GM21367 (cell line): ENCODE measurements around the gene PLXNA2.

Source experiments
- ATAC-seq: cut with Tn5 transposase; IDR thresholded peaks from one replicate; pipeline ENCODE4 v1.9.1; 2021; ENCODE audit not compliant: unreplicated experiment

The PLXNA2 gene

GRCh38 chr1:207984831-207985572, 259.2 kb downstream of the PLXNA2 start:
- no peak for ATAC-seq

GRCh38 chr1:207983044-207983635, 261.0 kb downstream of the PLXNA2 start:
- no peak for ATAC-seq

- no peak for ATAC-seq
Measured at GRCh38 chr1:207981976-207982375, 262.2 kb downstream of the PLXNA2 start.

DNA sequence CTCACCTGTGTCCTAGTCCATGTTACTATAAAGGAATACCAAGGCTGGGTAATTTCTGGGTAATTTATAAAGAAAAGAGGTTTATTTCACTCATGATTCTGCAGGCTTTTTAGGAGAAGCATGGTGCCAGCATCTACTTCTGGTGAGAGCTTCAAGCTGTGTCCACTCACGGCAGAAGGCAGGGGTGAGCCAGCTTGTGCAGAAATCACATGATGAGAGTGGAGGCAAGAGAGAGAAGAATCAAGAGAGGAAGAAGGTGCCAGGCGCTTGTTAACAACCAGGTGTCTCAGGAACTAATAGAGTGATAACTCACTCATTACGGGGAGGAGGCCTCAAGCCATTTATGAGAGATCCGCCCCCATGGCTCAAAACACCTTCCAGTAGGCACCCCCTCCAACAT, 265.7 kb downstream of the PLXNA2 start:
- ATAC-seq: no peak

DNA sequence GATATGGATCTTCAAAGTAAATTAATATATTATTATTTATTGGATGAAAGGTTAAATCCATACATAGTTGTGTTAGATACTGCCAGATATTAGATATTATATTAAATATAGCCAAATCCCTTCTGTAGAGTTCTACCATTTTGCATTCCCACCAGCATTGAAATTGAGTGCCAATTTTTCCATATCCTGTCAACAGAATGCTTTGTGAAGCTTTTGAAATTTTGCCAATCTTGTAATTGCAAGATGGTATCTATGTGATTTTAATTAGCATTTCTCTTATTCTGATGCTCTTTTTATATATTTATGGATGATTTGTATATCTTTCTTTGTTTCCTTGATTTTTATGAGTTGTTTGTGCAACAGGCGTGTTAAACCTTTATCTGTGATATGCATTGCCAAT, 266.3 kb downstream of the PLXNA2 start:
- no peak for ATAC-seq

DNA sequence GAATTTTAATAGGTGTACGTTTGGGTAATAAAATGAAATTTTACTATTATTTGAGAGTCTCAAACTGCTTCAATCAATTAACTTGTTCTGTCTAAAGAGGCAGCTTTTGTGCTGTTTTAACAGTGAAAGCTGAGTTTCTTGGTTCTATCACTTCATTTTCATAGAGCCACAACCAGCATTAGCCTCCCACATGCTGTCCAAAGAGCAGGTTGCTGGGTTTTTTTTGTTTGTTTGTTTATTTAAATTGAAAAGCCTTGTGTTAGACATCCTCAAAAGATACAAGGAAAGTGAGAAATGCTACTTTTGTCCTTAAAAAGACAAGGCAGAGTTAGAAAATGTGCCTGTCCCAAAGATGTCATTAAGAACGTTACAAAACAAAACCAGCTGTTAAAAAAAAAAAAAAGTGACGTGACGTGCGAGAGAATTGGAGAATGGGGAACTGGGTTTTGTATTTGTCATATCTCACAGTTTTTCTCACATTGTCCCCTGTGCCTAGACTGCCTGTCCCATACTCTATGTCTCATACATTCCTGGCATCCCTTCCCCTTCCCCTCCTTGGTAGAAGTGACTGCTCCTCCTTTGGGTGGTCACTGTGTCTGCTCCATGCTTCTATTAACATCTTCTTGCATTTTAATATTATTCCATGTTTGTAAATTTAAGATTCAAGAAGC, 270.2 kb downstream of the PLXNA2 start:
- no peak for ATAC-seq

DNA sequence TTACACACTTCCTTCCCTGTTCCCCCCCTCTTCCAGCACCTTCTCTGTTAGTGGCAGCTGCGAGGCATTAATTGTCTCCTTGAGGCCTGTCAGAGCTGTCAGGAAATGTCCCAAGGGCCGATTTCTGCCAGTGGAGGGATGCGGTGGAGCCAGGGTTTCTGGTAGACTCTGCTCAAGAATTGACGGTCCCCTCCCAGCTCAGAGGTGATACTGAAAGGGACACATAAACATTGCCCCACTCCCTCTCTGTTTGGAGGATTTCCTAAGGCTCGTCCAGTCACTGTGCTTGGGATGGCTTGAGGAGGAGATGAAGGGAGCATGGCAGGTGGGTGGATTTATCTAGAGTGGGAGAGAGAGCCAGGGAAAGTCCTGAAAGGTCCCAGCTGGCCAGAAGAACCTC, 271.8 kb downstream of the PLXNA2 start:
- ATAC-seq: no peak
